Caco-2 (cell line): ENCODE results near the gene MARCKSL1. TPM values are rescaled to one million over a fixed set of nuclear protein-coding genes. Genes with fewer than 3 reads are reported as not detected.

Source experiments
- BruUV-seq: library from RNA; stranded (reverse); fragments of 400-500 nt; replicated peaks from 2 replicates; lab custom pipeline; 2021; lab: Mats Ljungman, UMichigan
- CTCF ChIA-PET: fragments of 300-600 bp; sonication (Branson Sonifier 250); formaldehyde crosslinking; loops from one replicate; lab custom pipeline; 2022; ENCODE audit warnings: antibody characterized with exemption; lab: Charles Lee
- POLR2A ChIA-PET: fragments of 300-600 bp; sonication (Branson Sonifier 250); formaldehyde crosslinking; loops from one replicate; lab custom pipeline; 2022; ENCODE audit warnings: antibody characterized with exemption; lab: Charles Lee
- DNase-seq, 2 experiments: peaks; one replicate each; pipeline versions ENCODE4 v3.0.0 to v3.0.0-alpha.2; 2020 to 2022
- H3K27me3 ChIP-seq: replicated peaks from 2 replicates; pipeline ENCODE4 v1.6.0; 2011; ENCODE audit warnings: low read length; ENCODE audit not compliant: control insufficient read depth, insufficient read depth
- H3K36me3 ChIP-seq: 2 replicates; pipeline ENCODE4 v1.5.1; 2011; ENCODE audit warnings: low read length; ENCODE audit not compliant: control insufficient read depth, insufficient read depth
- H3K4me1 ChIP-seq: fragments of 250-450 bp; sonication (Bioruptor Pico); 2 replicates; pipeline ENCODE4 v1.5.1; 2020; ENCODE audit warnings: mild to moderate bottlenecking
- H3K4me3 ChIP-seq: 2 replicates; pipeline ENCODE4 v1.5.1; 2011; ENCODE audit warnings: low read depth, mild to moderate bottlenecking, control low read depth, low read length
- H3K9me3 ChIP-seq: fragments of 250-450 bp; sonication (Bioruptor Pico); 2 replicates; pipeline ENCODE4 v1.5.1; 2020; ENCODE audit warnings: mild to moderate bottlenecking, moderate library complexity
- H3K27ac Mint-ChIP-seq: one replicate; pipeline ENCODE4 v1.8.0; 2022; ENCODE audit warnings: mixed read lengths; ENCODE audit not compliant: unreplicated experiment
- H3K27me3 Mint-ChIP-seq: one replicate; pipeline ENCODE4 v1.8.0; 2022; ENCODE audit warnings: mixed read lengths; ENCODE audit not compliant: insufficient read depth, unreplicated experiment
- H3K36me3 Mint-ChIP-seq: one replicate; pipeline ENCODE4 v1.8.0; 2022; ENCODE audit warnings: mild to moderate bottlenecking, mixed read lengths; ENCODE audit not compliant: insufficient read depth, unreplicated experiment
- H3K4me1 Mint-ChIP-seq: one replicate; pipeline ENCODE4 v1.8.0; 2022; ENCODE audit warnings: low read depth, mixed read lengths; ENCODE audit not compliant: unreplicated experiment
- H3K4me3 Mint-ChIP-seq: one replicate; pipeline ENCODE4 v1.8.0; 2022; ENCODE audit warnings: mild to moderate bottlenecking, moderate library complexity, mixed read lengths; ENCODE audit not compliant: unreplicated experiment
- H3K9me3 Mint-ChIP-seq: one replicate; pipeline ENCODE4 v1.8.0; 2022; ENCODE audit warnings: mixed read lengths; ENCODE audit not compliant: unreplicated experiment
- CTCF ChIP-seq, 2 experiments: fragments of 200-600 bp in 1 of 2; IDR thresholded peaks; 1 replicate in 1 of 2; 2 replicates in 1 of 2; pipeline versions ENCODE4 v1.5.1 to v1.8.0; 2011 to 2022; ENCODE audit warnings: antibody characterized with exemption in 1 of 2, control low read depth in 1 of 2, inconsistent platforms in 1 of 2, low read depth in 1 of 2, low read length in 1 of 2, mild to moderate bottlenecking in 1 of 2, moderate library complexity in 1 of 2; ENCODE audit not compliant: insufficient read depth in 1 of 2, severe bottlenecking in 1 of 2, unreplicated experiment in 1 of 2
- intact Hi-C: fragments of 100-400 bp; cut with micrococcal nuclease; formaldehyde crosslinking; loops from one replicate; pipeline ENCODE4 v1.10.0; 2022; ENCODE audit not compliant: unreplicated experiment
- total RNA-seq: library from RNA; stranded (reverse); gene quantifications from 2 replicates; pipeline ENCODE4 v1.2.3, GENCODE V29; 2022

The MARCKSL1 gene
- total RNA-seq, 1 experiment from 2014 or later: 150 TPM

- peak; percentile 16 to 43 for TF ChIP-seq CTCF (IDR thresholded peaks at IDR 0.05; ENCODE audit: insufficient read depth in 1 of 2, low read depth in 1 of 2, low read length in 1 of 2, severe bottlenecking in 1 of 2, unreplicated experiment in 1 of 2)
- peaks cover 19% of the 10 kb centered on the region for H3K4me1 ChIP-seq
- H3K36me3 Mint-ChIP-seq: peaks cover 19% of the 10 kb centered on the region
- CTCF ChIA-PET: no interaction called here
- intact Hi-C loops: loop anchor here (2.0 kb wide), 1 partner anchor 139 kb away; the partner anchor contains the start of genes EIF3I and TMEM234
- BruUV-seq: no TSS peak
- H3K9me3 ChIP-seq: no peaks in the 10 kb centered on the region
- peak in 1 of 2 experiments; percentile 61 for DNase-seq
- no peak overlapping the region for H3K27ac Mint-ChIP-seq
- H3K27me3 ChIP-seq: no peaks in the 10 kb centered on the region
- H3K27me3 Mint-ChIP-seq: no peaks in the 10 kb centered on the region
- H3K36me3 ChIP-seq: no peaks in the 10 kb centered on the region
- H3K4me3 Mint-ChIP-seq: peak overlapping the region; percentile 54
- POLR2A ChIA-PET: no interaction called here
- no peaks in the 10 kb centered on the region for H3K9me3 Mint-ChIP-seq
- peaks cover 14% of the 10 kb centered on the region for H3K4me1 Mint-ChIP-seq
- peak overlapping the region; percentile 50 for H3K4me3 ChIP-seq
These were observed 25.8 kb upstream of the MARCKSL1 start for GRCh38 chr1:32361674-32362473.

- DNase-seq: peak in 1 of 2 experiments; percentile 13
- no peaks in the 10 kb centered on the region for H3K36me3 ChIP-seq
- H3K27me3 ChIP-seq: no peaks in the 10 kb centered on the region
- peak overlapping the region; percentile 84 for H3K27ac Mint-ChIP-seq
- H3K36me3 Mint-ChIP-seq: peaks cover 19% of the 10 kb centered on the region
- intact Hi-C loops: no loop called here
- H3K4me3 Mint-ChIP-seq: peak overlapping the region; percentile 78
- no peak for TF ChIP-seq CTCF (IDR thresholded peaks at IDR 0.05; ENCODE audit: insufficient read depth in 1 of 2, low read depth in 1 of 2, low read length in 1 of 2, severe bottlenecking in 1 of 2, unreplicated experiment in 1 of 2)
- ChIA-PET CTCF (no interaction called here), POLR2A (no interaction called here)
- BruUV-seq: no TSS peak
- peaks cover 14% of the 10 kb centered on the region for H3K4me1 Mint-ChIP-seq
- no peaks in the 10 kb centered on the region for H3K9me3 Mint-ChIP-seq
- H3K9me3 ChIP-seq: no peaks in the 10 kb centered on the region
- H3K4me1 ChIP-seq: peaks cover 19% of the 10 kb centered on the region
- no peaks in the 10 kb centered on the region for H3K27me3 Mint-ChIP-seq
- peak overlapping the region; percentile 50 for H3K4me3 ChIP-seq
These were observed 25.3 kb upstream of the MARCKSL1 start for GRCh38 chr1:32361308-32361673.

- Mint-ChIP-seq H3K4me1 (peaks cover 22% of the 10 kb centered on the region), H3K9me3 (no peaks in the 10 kb centered on the region), H3K27ac (no peak overlapping the region), H3K36me3 (peaks cover 27% of the 10 kb centered on the region), H3K4me3 (no peak overlapping the region), H3K27me3 (no peaks in the 10 kb centered on the region)
- ChIA-PET CTCF (no interaction called here), POLR2A (no interaction called here)
- H3K9me3 ChIP-seq: no peaks in the 10 kb centered on the region
- no peaks in the 10 kb centered on the region for H3K27me3 ChIP-seq
- H3K4me1 ChIP-seq: peaks cover 19% of the 10 kb centered on the region
- TF ChIP-seq CTCF (IDR thresholded peaks at IDR 0.05; ENCODE audit: insufficient read depth in 1 of 2, low read depth in 1 of 2, low read length in 1 of 2, severe bottlenecking in 1 of 2, unreplicated experiment in 1 of 2): no peak
- DNase-seq: no peak
- no peak overlapping the region; the same call in 1 of the 2 replicates for H3K4me3 ChIP-seq
- no TSS peak for BruUV-seq
- no peaks in the 10 kb centered on the region; the same call in 1 of the 2 replicates for H3K36me3 ChIP-seq
- intact Hi-C loops: no loop called here
These were observed 22.4 kb upstream of the MARCKSL1 start for GRCh38 chr1:32358435-32358834.
